NB4 (cell line): Measurements from ENCODE around the gene DOCK6.

Experiments
- DNase-seq: peaks from one replicate; pipeline ENCODE4 v3.0.0; 2010; ENCODE audit warnings: low read depth
- H3K4me3 ChIP-seq: one replicate; pipeline ENCODE4 v1.5.1; 2011; ENCODE audit warnings: mild to moderate bottlenecking, low read depth, low read length, moderate library complexity
- CTCF ChIP-seq: IDR thresholded peaks from one replicate; pipeline ENCODE4 v1.5.1; 2012; ENCODE audit warnings: low read depth, low read length
- MAX ChIP-seq: IDR thresholded peaks from 2 replicates; pipeline ENCODE4 v1.6.1; 2011; ENCODE audit warnings: low read depth, low read length
- MYC ChIP-seq: IDR thresholded peaks from 2 replicates; pipeline ENCODE4 v1.6.1; 2011; ENCODE audit warnings: low read depth, low read length
- POLR2A ChIP-seq: IDR thresholded peaks from 2 replicates; pipeline ENCODE4 v1.6.1; 2011; ENCODE audit warnings: mild to moderate bottlenecking; ENCODE audit not compliant: insufficient read length; ENCODE audit errors: extremely low read depth

Gene DOCK6

GRCh38 chr19:11299946-11300810 lies 37.9 kb upstream of the DOCK6 start:
- TF ChIP-seq POLR2A (no peak), MAX (peak; percentile 39; the same call in 1 of the 2 replicates)
- H3K4me3 ChIP-seq = no peak overlapping the region
- no peak for DNase-seq

- peak; percentile 64 for DNase-seq
- no peak overlapping the region for H3K4me3 ChIP-seq
- no peak for TF ChIP-seq POLR2A
- peak; percentile 30; the same call in 1 of the 2 replicates for TF ChIP-seq MAX
- TF ChIP-seq MYC = peak; percentile 36; the same call in 1 of the 2 replicates
Measured at GRCh38 chr19:11296264-11296663, 33.9 kb upstream of the DOCK6 start.

- DNase-seq = peak; percentile 35
- TF ChIP-seq CTCF = peak; percentile 10
- TF ChIP-seq MAX = no peak
- no peak within 1 kb of the TSS for H3K4me3 ChIP-seq
Measured at GRCh38 chr19:11295665-11296245, 33.4 kb upstream of the DOCK6 start, which contains the start of gene TSPAN16. TSS of gene TSPAN16 (plus strand) at chr19:11296160. CDS start at chr19:11296298, 138 bp downstream.

GRCh38 chr19:11295180-11295579 lies 32.9 kb upstream of the DOCK6 start:
- TF ChIP-seq MYC (no peak), CTCF (no peak), POLR2A (no peak), MAX (no peak)
- DNase-seq = no peak
- H3K4me3 ChIP-seq = no peak overlapping the region

- H3K4me3 ChIP-seq = no peak overlapping the region
- TF ChIP-seq CTCF = peak; percentile 89
- no peak for TF ChIP-seq POLR2A
- peak; percentile 68 for TF ChIP-seq MYC
- peak; percentile 42; the same call in 1 of the 2 replicates for TF ChIP-seq MAX
- peak; percentile 99 for DNase-seq
Measured at GRCh38 chr19:11293433-11294389, 31.4 kb upstream of the DOCK6 start.

GRCh38 chr19:11291991-11292390 lies 29.7 kb upstream of the DOCK6 start:
- H3K4me3 ChIP-seq = no peak overlapping the region
- DNase-seq = no peak
- no peak for TF ChIP-seq MYC
- TF ChIP-seq CTCF = no peak
- TF ChIP-seq MAX = no peak
- TF ChIP-seq POLR2A = no peak
